ENCODE results near the gene FAM83D.

DNA sequence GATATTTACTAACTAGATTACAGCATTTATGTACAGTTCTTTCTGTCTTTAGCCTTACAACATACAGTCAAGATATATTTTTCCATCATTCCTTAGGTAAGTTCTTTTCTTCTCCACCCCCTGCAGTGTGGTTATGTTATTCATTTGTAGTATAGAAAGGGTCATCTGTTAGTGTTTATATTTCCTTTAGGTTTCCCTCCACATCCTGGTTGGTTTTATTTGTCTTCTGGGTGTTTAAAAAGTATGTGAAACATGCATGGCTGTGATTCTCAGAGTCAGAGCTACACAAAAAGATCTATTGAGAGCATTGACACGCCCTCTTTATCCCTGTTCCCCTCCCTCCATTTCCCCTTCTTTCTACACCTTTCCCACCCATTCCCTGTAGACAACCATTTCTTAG, 56.1 kb downstream of the FAM83D start:
- TF ChIP-seq EZH2phosphoT487 (IDR thresholded peaks at IDR 0.05; ENCODE audit: borderline replicate concordance, low read length), result no peak
- TF ChIP-seq, protein P1, sequence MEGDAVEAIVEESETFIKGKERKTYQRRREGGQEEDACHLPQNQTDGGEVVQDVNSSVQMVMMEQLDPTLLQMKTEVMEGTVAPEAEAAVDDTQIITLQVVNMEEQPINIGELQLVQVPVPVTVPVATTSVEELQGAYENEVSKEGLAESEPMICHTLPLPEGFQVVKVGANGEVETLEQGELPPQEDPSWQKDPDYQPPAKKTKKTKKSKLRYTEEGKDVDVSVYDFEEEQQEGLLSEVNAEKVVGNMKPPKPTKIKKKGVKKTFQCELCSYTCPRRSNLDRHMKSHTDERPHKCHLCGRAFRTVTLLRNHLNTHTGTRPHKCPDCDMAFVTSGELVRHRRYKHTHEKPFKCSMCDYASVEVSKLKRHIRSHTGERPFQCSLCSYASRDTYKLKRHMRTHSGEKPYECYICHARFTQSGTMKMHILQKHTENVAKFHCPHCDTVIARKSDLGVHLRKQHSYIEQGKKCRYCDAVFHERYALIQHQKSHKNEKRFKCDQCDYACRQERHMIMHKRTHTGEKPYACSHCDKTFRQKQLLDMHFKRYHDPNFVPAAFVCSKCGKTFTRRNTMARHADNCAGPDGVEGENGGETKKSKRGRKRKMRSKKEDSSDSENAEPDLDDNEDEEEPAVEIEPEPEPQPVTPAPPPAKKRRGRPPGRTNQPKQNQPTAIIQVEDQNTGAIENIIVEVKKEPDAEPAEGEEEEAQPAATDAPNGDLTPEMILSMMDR (IDR thresholded peaks at IDR 0.05; ENCODE audit: low read depth, low read length, poor library complexity, severe bottlenecking), result no peak
